ENCODE data around the gene NUP205. TPM values are rescaled to one million over a fixed set of nuclear protein-coding genes. Genes with fewer than 3 reads are reported as not detected.

The NUP205 gene
- total RNA-seq, 1 experiment from 2014 or later = 171 TPM

- TF ChIP-seq CTCF (IDR thresholded peaks at IDR 0.05) (no peak), ETV6 (CRISPR knock-in tag; IDR thresholded peaks at IDR 0.05) (peak; percentile 68), E2F1 (CRISPR knock-in tag; IDR thresholded peaks at IDR 0.05) (no peak), ZNF121 (CRISPR knock-in tag; IDR thresholded peaks at IDR 0.05) (no peak), IRF1 (CRISPR knock-in tag; IDR thresholded peaks at IDR 0.05) (no peak), ZSCAN18 (CRISPR knock-in tag; IDR thresholded peaks at IDR 0.05) (no peak), MAX (CRISPR knock-in tag; IDR thresholded peaks at IDR 0.05) (peak; percentile 80)
These were observed at the start of gene NUP205 (continued) for GRCh38 chr7:135557455-135558336.

GRCh38 chr7:135508883-135509588, 48.7 kb upstream of the NUP205 start:
- H3K27ac Mint-ChIP-seq = no peak overlapping the region
- DNase-seq (ENCODE audit: low spot score) (no peak), ATAC-seq (no peak)
- no peaks in the 10 kb centered on the region for H3K9me3 Mint-ChIP-seq
- no peak overlapping the region for H3K4me3 Mint-ChIP-seq
- no peaks in the 10 kb centered on the region for H3K27me3 Mint-ChIP-seq (ENCODE audit: low read depth)
- CTCF ChIA-PET = no interaction called here
- TF ChIP-seq ZNF121 (CRISPR knock-in tag; IDR thresholded peaks at IDR 0.05) (no peak), EMX1 (CRISPR knock-in tag; IDR thresholded peaks at IDR 0.05) (no peak), SMAD3 (CRISPR knock-in tag; IDR thresholded peaks at IDR 0.05; ENCODE audit: borderline replicate concordance) (no peak), HMGA2 (CRISPR knock-in tag; IDR thresholded peaks at IDR 0.05) (no peak), ZNF532 (CRISPR knock-in tag; IDR thresholded peaks at IDR 0.05; ENCODE audit: borderline replicate concordance) (no peak), JAZF1 (CRISPR knock-in tag; IDR thresholded peaks at IDR 0.05) (no peak), IRF1 (CRISPR knock-in tag; IDR thresholded peaks at IDR 0.05) (no peak), RELA (CRISPR knock-in tag; IDR thresholded peaks at IDR 0.05; ENCODE audit: borderline replicate concordance) (no peak), ATF1 (CRISPR knock-in tag; IDR thresholded peaks at IDR 0.05) (no peak), ZSCAN18 (CRISPR knock-in tag; IDR thresholded peaks at IDR 0.05) (no peak), FOXP1 (CRISPR knock-in tag; IDR thresholded peaks at IDR 0.05; ENCODE audit: borderline replicate concordance) (no peak), GTF2I (CRISPR knock-in tag; conservative IDR thresholded peaks at IDR 0.05) (no peak), NR3C1 (CRISPR knock-in tag; conservative IDR thresholded peaks at IDR 0.05; ENCODE audit: low read depth) (no peak), JUN (CRISPR knock-in tag; IDR thresholded peaks at IDR 0.05) (no peak), OVOL2 (CRISPR knock-in tag; IDR thresholded peaks at IDR 0.05; ENCODE audit: borderline replicate concordance) (no peak), MXD4 (CRISPR knock-in tag; IDR thresholded peaks at IDR 0.05; ENCODE audit: borderline replicate concordance) (no peak)
- no peaks in the 10 kb centered on the region for H3K36me3 Mint-ChIP-seq
- H3K4me1 Mint-ChIP-seq = peaks cover 5% of the 10 kb centered on the region
- POLR2A ChIA-PET = interaction anchor here (0.7 kb wide), 1 partner anchor 94 kb away, joined by 3 read pairs; no protein-coding TSS in a partner anchor

All from WTC11 (cell line).